Measurements from ENCODE around the gene NELL1.

Gene NELL1

GRCh38 chr11:21602699-21603098 is 933.3 kb downstream of the NELL1 start:
- DNase-seq, result no peak

DNA sequence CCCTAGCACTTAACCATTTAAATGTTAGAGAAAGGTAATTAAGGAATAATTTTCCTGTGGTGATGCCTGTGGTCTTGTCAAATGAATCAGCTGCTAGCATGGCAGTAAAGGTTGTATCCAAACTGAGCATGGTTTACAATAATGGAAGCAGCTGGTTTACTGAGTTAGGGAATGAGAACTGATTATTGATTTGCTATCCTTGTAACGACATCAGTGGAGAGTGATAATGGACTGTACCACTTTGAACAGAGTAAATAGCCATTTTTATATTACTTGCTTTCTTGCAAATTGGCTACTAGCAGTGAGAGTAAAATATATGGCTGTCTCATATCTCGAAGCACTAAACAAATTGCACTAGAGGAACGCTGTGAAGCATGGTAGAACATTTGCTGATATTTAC is 934.5 kb downstream of the NELL1 start:
- no peak for DNase-seq

- no peak for DNase-seq
Observed at GRCh38 chr11:21604564-21604963, 935.2 kb downstream of the NELL1 start.

- DNase-seq, result no peak
Observed at GRCh38 chr11:21612326-21612725, 942.9 kb downstream of the NELL1 start.

DNA sequence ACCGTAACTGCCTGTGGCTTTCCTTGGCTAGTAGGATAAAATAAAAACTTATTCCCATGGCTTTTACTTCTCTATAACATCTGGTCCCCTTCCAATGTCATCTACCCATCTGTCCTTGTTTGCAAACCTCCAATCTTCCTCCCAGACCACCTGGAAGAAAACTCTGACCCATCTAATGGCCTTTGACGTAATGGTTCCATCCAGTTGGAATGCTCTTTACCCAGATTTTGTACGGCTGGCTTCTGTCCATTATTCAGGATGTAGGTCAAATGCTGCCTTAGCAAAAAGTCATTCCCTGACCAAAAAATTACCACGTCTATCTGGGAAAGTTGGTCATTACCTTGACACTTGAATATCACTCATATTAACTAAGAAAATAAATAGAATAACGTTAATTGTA is 945.6 kb downstream of the NELL1 start:
- DNase-seq, result no peak

- no peak for DNase-seq
Observed at GRCh38 chr11:21615955-21616371, 946.6 kb downstream of the NELL1 start.

- no peak for DNase-seq
Observed at GRCh38 chr11:21622566-21622965, 953.2 kb downstream of the NELL1 start.

DNA sequence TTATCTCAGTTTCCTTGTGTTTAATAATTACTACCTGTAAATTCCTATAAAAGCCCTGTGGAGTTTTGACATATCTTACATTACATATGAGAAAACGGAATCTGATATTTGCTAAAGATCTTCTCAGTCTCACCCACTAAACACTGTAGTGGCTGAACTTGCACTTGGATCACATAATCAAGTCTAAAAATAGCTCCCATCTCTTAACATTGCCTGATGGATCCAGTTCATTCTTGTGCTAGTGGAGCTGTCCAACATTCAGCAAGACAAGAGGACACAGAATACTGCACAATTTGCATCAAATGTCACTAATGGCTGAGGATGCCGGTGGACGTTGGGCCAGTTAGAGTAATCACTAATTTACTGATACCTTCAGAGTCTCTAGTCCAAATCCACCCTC is 953.6 kb downstream of the NELL1 start:
- DNase-seq, result no peak
